A673 (cell line): ENCODE data around the gene ALDH1B1.

Experiments
- EZH2 ChIP-seq: fragments of 200-600 bp; sonication (generic); IDR thresholded peaks from 2 replicates; pipeline ENCODE4 v1.6.1; 2017; ENCODE audit warnings: borderline replicate concordance, low read depth, mild to moderate bottlenecking, mixed read lengths, antibody characterized with exemption, low read length; ENCODE audit not compliant: poor library complexity, severe bottlenecking
- TF ChIP-seq, protein P1 (sequence below): fragments of 300-800, 200-600 bp; sonication (generic); conservative IDR thresholded peaks from 2 replicates; pipeline ENCODE4 v1.5.1; 2017; ENCODE audit warnings: low read depth, mild to moderate bottlenecking, antibody characterized with exemption, low read length, moderate library complexity, mixed read lengths

DNA sequence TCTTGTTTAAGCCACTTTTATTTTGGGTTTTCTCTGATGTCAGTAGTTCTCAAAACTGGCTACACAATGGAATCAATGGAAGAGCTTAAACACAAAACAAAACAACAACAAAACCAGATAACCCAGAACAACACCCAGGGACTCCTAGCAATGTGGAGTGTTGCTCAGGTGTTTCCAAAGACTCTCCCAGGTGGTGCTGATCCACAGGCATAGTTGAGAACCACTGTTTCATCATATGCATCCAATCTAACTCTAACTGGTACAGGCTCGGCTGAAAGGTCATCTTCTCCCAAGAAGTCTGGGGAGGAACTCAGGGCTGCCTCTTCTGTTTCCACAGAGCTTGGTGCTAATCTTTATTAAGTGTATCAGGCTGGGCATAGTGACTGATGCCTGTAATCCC, 5.4 kb upstream of the ALDH1B1 start:
- TF ChIP-seq, protein P1, sequence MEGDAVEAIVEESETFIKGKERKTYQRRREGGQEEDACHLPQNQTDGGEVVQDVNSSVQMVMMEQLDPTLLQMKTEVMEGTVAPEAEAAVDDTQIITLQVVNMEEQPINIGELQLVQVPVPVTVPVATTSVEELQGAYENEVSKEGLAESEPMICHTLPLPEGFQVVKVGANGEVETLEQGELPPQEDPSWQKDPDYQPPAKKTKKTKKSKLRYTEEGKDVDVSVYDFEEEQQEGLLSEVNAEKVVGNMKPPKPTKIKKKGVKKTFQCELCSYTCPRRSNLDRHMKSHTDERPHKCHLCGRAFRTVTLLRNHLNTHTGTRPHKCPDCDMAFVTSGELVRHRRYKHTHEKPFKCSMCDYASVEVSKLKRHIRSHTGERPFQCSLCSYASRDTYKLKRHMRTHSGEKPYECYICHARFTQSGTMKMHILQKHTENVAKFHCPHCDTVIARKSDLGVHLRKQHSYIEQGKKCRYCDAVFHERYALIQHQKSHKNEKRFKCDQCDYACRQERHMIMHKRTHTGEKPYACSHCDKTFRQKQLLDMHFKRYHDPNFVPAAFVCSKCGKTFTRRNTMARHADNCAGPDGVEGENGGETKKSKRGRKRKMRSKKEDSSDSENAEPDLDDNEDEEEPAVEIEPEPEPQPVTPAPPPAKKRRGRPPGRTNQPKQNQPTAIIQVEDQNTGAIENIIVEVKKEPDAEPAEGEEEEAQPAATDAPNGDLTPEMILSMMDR, result no peak
- no peak for TF ChIP-seq EZH2
